HL-60/S4 treated with retinoic acid at 250 ng/mL for 4 days and 3 days (cell line): ENCODE results near the gene SLC38A3.
"Not testable (repeated sequence)": the region's sequence is repeated elsewhere in the genome, so short reads cannot be mapped to it uniquely, and the experiment has no call there.

Experiments
- in situ Hi-C: fragments of 300-500 bp; cut with MboI; formaldehyde crosslinking; loops from 2 replicates; pipeline ENCODE4 v1.7.0; 2022; ENCODE audit warnings: low sequenced_read_pairs

SLC38A3 gene

GRCh38 chr3:50246517-50246954 is 41.5 kb downstream of the SLC38A3 start:
- in situ Hi-C loops, result no loop called here

GRCh38 chr3:50248387-50248786 is 43.3 kb downstream of the SLC38A3 start:
- in situ Hi-C loops, result no loop called here

- in situ Hi-C loops, result no loop called here
Measured at GRCh38 chr3:50249457-50249856, 44.4 kb downstream of the SLC38A3 start.

- in situ Hi-C loops, result no loop called here
Measured at GRCh38 chr3:50250514-50250913, 45.4 kb downstream of the SLC38A3 start.

- in situ Hi-C loops, result no loop called here
Measured at GRCh38 chr3:50251220-50251619, 46.1 kb downstream of the SLC38A3 start.

GRCh38 chr3:50254577-50255250 is 49.6 kb downstream of the SLC38A3 start:
- in situ Hi-C loops, result no loop called here

- in situ Hi-C loops, result no loop called here
Measured at GRCh38 chr3:50255251-50255615, 50.2 kb downstream of the SLC38A3 start.

GRCh38 chr3:50256978-50257890 is 52.2 kb downstream of the SLC38A3 start:
- in situ Hi-C loops, result no loop called here

- in situ Hi-C loops, result no loop called here
Measured at GRCh38 chr3:50258029-50258680, 53.1 kb downstream of the SLC38A3 start.

- in situ Hi-C loops, result no loop called here
Measured at GRCh38 chr3:50258979-50259378, 53.9 kb downstream of the SLC38A3 start.

GRCh38 chr3:50259432-50260026 is 54.5 kb downstream of the SLC38A3 start:
- in situ Hi-C loops, result no loop called here

GRCh38 chr3:50260027-50260941 is 55.2 kb downstream of the SLC38A3 start:
- in situ Hi-C loops, result no loop called here

GRCh38 chr3:50260942-50261441 is 55.9 kb downstream of the SLC38A3 start:
- in situ Hi-C loops, result no loop called here

GRCh38 chr3:50261505-50261904 is 56.4 kb downstream of the SLC38A3 start:
- in situ Hi-C loops, result no loop called here

- in situ Hi-C loops, result not testable (repeated sequence)
Measured at GRCh38 chr3:50262200-50262599, 57.1 kb downstream of the SLC38A3 start.

GRCh38 chr3:50262778-50263177 is 57.7 kb downstream of the SLC38A3 start:
- in situ Hi-C loops, result no loop called here

GRCh38 chr3:50263478-50264382 is 58.7 kb downstream of the SLC38A3 start:
- in situ Hi-C loops, result no loop called here

- in situ Hi-C loops, result no loop called here
Measured at GRCh38 chr3:50264383-50264963, 59.4 kb downstream of the SLC38A3 start.
